T-helper 2 cell treated with Interferon-gamma antibody and Interleukin-4, amounts not matched to agents 100 ng/mL and 5 ng/mL, for 36 hours (primary cell): ENCODE measurements around the gene CBX1. TPM values are rescaled to one million over a fixed set of nuclear protein-coding genes. Genes with fewer than 3 reads are reported as not detected.
"Not testable (repeated sequence)": the region's sequence is repeated elsewhere in the genome, so short reads cannot be mapped to it uniquely, and the experiment has no call there.

Source experiments
- intact Hi-C: fragments of 100-400 bp; cut with micrococcal nuclease; formaldehyde crosslinking; loops from one replicate; pipeline ENCODE4 v1.15.1; 2023
- total RNA-seq: library from RNA; stranded (reverse); gene quantifications from 2 replicates; pipeline ENCODE4 v1.2.3, GENCODE V29; 2022

CBX1 gene
- total RNA-seq, 1 donor from 2014 or later, result 65.2 TPM

DNA sequence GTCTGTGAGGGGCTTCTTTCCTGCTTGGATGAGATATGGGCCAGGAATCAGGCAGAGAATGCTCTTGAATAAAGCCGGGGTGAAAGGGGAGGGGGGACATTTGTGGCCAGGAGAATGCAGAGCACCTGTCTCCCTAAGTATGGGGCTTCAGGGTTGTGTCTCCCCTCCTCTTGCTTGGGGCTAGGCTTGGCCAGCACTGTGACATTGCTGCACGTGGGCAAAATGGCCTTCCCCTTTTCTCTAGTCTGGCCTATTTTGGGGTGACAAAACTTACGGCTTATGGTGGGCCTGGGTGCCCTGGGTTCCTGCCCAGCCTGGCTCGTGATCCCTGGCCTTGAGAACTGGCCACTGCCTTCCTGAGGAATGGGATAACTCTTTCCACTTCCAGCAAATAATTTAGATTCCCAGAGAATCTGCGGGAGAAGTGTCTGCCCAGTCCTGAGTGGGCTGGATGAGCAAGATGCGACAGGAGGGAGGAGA lies 47.5 kb downstream of the CBX1 start:
- intact Hi-C loops, result no loop called here

DNA sequence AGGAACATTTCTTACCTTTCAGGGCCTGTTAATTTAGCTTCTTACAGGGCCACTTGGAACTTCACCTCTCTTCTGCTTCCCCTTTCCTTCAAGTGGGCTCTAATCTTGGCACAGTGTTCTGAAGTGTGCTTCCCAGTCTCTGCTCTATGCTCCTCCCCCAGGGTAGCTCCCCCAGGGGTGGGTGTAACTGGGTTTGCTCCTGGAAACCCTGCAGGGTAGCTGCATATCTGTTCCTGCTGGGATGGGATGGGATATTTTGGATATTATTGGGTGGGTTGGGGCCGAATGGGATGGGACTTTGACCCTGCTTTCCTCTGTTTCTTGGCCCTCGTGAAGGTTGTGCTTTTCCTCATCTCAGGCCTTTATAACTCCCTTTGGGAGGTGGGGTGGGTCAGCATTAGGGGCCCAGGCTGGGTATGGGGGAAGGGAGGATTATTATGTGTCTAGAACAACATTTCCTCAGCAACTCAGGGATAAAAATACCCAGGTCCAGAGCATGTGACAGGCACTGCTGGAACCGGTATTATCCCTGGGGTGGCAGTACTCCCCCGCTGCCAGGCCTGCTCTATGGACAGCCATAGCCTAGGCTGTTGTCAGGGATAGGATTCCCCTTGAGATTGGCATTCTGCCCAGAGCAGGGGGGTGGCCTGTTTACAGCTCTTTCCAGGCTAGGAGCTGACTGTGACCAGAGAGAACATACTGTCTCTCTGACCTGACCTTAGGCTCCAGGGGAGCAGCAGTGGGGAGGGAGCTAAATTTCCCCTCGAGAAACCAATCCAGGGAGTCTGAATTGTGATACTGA lies 48.1 kb downstream of the CBX1 start:
- intact Hi-C loops, result no loop called here

DNA sequence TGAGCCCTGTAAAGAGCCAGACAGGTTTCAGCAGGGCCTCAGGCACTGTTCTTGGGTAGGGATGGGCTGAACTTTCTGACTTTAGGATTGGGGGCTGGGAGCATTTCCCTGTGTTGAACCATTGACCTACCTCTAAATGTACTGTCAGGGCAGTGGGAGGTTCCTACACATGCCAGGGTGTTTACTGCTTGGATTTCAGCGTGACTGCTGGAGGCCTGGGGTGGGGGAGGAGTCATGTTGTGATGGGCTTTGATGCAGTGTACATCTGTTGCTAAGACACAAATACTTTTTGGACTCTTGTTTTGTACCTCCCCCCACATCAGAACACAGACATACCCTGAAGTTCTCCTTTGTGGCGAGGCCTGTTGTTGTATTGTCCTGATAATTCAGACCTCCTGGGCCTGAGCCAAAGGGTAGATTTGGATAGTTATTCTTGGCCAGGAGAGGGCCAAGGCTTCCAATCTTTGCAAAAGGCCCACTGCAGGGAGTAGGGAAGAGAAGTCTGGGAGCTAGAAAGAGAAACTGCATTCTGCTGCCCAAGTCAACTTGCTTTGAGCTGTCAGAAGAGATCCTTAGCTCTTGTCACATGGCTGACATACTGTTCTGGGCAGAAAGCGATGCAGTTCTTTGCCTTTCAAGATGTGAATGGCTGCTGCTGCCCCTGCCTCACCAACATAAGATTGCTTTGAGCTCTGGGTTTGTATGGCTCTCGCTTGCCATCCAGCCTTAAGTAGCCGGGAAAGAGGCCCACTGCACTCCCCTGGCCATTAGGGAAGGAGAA lies 49.4 kb downstream of the CBX1 start:
- intact Hi-C loops, result no loop called here

DNA sequence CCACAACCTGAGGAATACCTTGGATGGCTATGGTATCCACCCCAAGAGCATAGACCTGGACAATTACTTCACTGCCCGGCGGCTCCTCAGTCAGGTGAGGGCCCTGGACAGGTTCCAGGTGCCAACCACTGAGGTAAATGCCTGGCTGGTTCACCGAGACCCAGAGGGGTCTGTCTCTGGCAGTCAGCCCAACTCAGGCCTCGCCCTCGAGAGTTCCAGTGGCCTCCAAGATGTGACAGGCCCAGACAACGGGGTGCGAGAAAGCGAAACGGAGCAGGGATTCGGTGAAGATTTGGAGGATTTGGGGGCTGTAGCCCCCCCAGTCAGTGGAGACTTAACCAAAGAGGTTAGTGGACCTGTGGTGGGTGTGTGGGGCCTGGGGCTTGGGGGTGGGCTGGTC lies 50.0 kb downstream of the CBX1 start:
- intact Hi-C loops, result no loop called here

DNA sequence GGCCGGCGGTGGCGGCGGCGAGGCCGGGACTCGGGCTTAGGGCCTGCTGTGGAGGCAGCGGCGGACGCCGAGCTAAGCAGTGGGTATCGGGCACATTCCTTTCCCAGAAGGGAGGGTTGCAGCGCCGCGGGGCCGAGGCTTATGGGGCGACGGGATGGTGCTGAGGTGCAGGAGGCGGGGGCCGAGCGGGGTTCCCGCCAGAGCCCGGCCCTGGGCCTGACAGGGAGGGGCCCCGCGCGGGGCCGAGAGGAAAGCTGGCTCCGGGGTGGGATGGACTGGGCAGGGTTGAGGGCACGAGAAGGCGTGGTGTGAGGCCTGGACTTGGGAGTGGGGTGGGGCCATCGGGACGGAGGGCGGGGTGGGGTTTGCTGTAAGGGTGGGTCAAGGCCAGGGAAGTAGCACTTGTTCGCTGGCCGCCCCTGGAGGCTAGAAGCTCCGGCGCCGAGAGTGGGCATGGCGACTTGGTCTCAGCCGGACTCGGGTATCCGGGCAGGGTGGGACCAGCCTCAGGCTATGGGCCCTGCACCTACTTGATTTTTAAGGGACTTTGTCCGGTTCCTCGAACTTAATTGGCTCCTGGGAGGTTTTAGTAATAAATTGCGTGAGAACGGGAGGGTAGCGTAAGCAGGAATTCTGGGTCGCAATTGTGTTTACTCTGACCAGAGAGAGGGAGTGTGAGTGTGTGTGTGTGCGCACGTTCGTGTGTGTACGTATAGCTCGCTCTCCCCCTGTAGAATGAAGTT lies 52.7 kb downstream of the CBX1 start:
- intact Hi-C loops, result loop anchor here (1.0 to 2.0 kb wide), 5 partner anchors 11 to 107 kb away; partner anchors contain the start of genes CBX1, CDK5RAP3, COPZ2 and PNPO

DNA sequence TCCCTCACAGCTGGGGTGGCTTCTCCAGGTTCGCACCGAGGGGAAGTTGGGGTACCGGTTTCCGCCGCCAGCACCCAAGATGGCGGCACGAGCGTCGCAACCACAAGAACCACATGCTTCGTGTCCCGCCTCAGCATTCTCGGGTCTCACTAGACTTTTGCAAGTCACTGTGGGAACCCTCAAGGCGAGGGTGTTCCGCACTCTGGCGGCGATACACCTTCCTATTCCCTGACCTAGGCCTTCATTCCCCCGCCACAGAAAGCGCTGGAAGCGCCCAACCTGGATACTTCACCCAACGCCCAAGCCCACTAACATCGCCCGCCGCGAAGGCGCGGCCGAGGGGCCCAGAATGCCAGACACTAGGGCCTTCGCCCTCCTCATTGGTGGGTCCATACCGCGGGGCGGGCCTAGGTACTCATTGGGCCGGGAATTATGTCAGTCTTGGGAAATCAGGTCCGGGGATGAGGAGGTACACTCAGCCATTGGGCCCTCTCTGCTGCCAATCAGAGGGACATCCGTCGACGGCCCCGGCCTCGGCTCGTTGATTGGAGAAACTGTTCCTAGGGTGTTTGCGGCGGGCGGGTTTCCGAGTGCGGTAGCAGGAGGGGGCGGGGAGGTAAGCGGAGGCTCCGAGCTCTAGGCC lies 53.4 kb downstream of the CBX1 start, which contains the start of gene NFE2L1:
TSS of gene NFE2L1 (plus strand) at position 619 of the 643 bp plus-strand sequence. CDS start 2,760 bp downstream, outside the sequence.
- intact Hi-C loops, result loop anchor here (1.0 to 2.0 kb wide), 6 partner anchors 11 to 153 kb away; partner anchors contain the start of genes CBX1, CDK5RAP3, COPZ2 and PNPO

DNA sequence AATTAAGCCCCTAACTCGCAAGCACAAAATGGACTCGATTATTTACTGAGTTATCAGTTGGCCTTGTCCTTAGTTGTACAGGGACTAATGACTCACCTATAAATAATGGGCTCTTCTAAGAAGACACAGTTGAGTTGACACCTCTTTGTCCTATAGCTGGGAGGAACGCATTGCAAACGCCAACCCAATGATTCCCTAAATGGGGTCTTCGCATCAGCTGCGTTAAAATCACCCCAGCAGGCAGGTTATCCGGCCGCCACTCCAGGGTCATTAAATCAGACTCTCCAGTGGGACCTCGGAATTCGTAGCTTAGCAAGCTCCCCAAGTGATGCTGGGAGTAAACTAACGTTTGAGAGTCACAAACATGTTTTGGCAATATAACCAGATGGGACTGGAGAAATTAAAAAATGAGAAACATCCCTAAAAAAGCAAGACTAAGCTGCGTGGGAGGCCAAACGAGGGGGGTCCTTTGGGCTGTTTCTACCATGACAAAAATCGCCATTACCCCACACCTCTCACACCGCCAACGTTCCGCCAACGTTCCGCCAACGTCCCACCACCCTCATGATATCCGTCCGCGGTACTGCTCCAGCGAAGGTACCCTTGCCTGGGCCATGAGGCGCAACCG lies 54.1 kb downstream of the CBX1 start:
- intact Hi-C loops, result loop anchor here (2.0 kb wide), 1 partner anchor 152 kb away; no protein-coding TSS in a partner anchor

DNA sequence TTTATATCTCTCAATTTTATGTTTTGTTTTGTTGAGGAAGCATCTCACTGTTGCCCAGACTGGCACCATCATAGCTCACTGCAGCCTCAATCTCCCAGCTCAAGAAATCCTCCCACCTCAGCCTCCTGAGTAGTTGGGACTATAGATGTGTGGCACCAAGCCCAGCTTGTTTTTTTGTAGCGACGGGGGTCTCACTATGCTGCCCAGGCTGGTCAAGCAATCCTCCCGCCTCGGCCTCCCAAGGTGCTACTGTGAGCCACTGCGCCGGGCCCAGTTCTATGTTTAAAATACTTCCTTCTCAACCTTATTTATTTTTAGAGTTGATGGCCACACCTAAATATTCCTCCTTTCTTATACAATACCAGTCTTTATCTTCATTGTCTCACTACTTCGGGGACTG lies 55.0 kb downstream of the CBX1 start:
- intact Hi-C loops, result loop anchor here (2.0 kb wide), 1 partner anchor 151 kb away; no protein-coding TSS in a partner anchor

DNA sequence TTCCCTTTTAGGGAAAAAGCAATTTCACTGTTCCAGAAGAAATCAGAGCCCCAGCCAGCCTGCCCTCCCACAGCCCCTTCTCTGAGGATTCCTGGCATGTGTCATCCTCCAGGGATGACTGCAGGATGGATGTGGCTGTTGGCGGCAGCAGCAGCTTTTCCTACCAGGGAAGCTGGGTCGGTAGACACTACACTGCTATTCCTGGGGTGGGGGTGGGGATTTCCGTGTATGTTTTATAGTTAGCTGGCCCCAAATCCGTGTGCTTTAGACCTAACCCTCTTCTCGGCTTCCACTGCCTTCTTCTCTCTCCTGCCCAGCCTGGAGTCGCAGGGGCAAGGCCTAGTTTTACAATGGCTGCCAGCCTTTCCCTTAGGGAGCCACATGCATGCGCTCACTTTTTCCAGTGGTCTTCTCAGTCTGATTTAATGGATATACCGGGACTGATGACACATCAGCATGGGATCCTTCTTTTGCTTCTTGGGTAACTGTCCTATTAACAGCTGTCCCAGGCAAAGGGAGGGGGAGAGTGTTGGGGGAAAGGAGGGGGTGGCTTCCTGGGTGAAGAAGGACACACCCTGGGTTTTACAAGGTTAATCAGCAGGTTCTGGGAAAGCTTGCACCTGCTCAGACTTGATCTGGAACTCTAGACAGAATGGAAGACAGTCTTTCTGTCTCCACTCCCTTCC lies 55.8 kb downstream of the CBX1 start:
- intact Hi-C loops, result loop anchor here (2.0 kb wide), 1 partner anchor 151 kb away; no protein-coding TSS in a partner anchor

DNA sequence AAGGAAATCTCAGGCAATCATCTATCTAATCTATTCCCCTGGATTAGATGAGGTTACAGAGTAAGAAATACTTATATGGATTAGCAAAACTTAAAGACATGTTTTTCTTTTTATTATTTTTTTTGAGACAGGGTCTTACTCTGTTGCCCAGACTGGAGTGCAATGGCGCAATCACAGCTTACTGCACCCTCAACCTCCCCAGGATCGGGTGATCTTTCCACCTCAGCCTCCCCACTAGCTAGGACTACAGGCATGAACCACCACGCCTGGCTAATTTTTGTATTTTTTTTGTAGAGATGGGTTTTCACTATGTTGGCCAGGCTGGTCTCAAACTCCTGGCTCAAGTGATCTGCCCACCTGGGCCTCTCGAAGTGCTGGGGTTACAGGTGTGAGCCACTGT lies 56.4 kb downstream of the CBX1 start:
- intact Hi-C loops, result no loop called here

DNA sequence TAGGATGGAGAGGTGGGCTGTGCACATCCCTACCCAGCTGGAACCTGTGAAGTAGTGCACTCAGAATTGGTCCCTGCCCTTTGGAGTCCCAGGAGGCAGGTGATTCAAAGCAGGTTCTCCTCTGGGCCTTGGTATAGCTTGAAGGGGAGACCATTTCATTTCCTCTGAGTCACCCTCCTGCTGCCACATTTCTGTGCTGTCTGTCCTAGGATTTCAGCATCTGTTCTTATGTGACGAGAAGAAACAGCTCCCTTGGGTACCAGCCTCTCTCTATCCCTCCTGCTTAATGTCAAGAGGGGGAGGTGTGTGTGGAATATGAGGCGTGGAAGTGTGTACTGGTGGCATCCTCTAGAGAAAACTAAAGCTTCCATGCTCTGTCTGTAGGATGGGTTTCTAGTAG lies 58.1 kb downstream of the CBX1 start:
- intact Hi-C loops, result no loop called here

DNA sequence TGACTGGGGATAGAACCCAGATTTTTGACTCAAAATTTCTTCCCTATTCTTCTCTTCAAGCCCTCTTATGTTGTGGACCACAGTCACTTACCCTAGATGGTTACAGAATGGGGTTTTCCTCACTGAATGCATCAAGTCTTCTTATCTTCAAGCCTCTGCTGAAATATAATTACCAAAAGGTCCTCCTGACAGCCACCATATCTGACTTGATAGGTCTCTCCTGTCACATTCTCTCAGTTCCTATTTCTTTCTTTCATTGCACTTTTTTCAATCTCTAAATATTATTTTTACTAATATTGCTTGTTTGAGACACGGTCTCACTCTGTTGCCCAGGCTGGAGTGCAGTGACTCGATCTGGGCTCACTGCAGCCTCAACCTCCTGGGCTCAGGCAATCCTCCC lies 62.6 kb downstream of the CBX1 start:
- intact Hi-C loops, result no loop called here

DNA sequence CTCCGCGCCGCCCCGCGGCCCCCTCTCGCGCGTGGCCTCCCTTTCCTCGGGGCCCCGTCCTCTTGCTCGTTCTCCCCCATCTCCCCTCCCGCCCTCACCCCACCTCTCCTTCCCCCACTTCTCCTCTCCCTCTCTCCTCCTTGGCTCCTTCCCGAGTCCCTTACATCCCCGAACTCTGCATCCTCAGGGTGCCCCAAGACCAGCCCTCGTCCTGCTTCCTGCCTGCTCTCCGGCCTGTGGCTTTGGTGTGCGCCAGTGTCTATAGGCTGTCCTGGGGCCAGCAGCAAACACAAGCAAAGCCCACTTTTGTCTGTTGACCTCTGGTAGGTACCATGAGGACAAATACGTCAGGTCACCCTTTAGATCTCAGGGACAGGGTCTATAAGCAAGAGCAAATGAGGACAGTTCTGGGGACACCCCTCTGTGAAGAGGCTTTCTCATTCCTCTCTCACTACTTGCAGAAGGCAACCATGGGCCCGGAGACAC lies 63.4 kb downstream of the CBX1 start:
- intact Hi-C loops, result loop anchor here (1.0 kb wide), 2 partner anchors 10 to 36 kb away; partner anchors contain the start of gene NFE2L1

DNA sequence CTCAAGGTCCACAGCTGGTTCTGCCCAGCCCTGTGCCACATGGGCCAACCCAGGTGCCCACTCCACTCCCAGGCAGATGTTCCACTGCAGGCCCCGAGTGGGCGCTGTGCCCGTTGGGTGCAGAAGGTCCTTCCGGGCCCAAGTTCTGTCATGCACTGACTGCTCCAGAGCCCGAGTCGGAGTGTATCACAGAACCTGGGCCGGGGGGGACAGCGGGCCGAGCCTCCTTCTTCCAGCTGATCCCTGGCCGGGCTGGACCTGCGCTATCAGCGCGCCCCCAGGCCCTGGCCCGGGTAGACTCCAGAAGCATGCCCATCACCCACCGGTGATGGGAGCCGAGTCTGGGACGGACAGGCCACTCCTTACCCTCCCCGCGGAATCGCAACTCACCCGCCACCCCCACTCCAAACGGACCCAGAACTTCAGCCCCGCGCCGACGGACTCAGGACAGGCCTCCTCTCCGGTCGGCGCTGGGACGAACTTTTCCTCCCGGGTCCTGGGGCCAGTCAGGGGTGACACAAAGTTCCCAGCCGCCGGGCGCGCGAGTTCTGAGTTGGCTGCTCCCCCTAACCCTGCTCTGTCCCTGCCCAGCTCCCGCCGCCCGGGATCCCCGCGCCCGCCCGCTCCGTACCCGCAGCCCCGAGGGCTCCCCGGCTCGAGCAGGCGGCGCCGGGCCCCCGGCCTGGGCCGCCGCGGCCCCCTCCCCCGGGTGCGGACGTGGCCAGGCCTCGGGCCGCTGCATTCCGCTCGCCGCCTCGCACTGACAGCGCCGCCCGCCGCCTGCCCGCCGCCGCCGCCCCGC lies 64.0 kb downstream of the CBX1 start, which contains the start of gene COPZ2:
TSS of gene COPZ2 (minus strand) at position 762 of the 802 bp plus-strand sequence. CDS start at position 742, 20 bp downstream.
- intact Hi-C loops, result loop anchor here (1.0 kb wide), 2 partner anchors 11 to 37 kb away; partner anchors contain the start of gene NFE2L1

DNA sequence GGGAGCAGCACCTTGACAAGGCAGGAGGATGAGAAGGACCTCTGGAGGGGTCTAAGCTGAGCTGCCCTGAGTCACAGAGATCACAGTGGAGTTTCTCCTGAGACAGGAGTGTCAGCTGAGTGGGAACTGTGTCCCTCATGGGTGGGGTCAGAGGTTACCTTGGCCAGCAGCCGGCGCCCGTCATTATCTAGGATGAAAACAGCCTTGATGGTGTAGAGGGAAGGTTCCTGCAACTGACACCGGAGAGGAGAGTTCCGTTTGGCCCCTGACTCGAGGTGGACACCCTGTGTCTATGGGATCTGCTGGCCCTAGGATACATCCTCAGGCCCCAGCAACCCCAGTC lies 64.6 kb downstream of the CBX1 start:
- intact Hi-C loops, result loop anchor here (1.0 kb wide), 2 partner anchors 12 to 38 kb away; partner anchors contain the start of gene NFE2L1

DNA sequence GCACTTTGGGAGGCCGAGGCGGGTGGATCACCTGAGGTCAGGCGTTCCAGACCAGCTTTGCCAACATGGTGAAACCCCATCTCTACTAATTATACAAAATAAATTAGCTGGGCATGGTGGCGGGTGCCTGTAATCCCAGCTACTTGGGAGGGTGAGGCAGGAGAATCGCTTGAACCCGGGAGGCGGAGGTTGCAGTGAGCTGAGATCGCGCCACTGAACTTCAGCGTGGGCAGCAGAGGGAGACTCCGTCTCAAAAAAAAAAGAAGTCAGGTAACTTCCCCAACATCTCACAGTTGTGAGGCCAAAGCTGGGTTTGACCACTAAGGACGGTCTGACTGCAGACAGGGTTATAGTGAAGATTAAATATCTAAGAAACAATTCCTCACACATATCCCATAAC lies 66.5 kb downstream of the CBX1 start:
- intact Hi-C loops, result not testable (repeated sequence)

DNA sequence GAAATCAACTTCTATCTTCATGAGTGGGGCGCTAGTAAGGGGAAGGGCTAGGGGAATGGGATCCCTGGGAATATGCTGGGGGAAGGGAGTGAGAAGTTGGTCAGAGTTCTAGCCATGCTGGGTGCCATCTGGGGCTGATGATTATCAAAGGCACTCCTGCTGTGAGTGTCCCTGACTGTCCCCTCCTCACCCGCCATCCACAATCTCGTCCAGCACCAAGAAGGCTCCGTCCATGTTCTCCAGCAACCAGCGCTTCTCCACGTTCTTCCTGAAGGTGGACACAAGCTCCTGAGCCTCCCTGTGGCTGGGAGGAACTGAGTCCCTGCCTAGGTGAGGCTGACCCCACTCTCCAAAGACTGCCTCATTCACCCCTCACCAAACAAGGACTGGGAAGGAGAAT lies 69.3 kb downstream of the CBX1 start:
- intact Hi-C loops, result no loop called here

DNA sequence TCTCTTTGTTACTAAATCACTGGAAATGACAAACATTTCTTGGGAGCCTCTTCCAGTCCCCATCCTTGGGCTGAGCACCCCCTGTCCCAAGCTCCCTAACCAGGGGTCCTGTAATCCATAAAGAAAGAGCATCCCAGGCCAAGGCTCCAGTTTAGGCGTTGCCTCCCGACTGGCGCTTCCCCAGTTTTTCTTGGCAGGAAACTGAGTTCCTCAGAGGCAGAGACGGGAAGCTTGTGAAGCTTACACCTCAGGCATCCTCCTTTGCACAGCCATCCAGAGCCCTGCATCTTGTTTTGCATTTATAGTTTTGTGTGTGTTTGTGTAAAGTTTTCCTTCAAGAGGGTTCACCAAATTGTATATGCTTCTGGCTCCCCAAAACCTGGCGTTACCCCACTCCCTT lies 70.7 kb downstream of the CBX1 start:
- intact Hi-C loops, result no loop called here
